Body of pancreas (tissue), 4 donors: ENCODE data around the gene CLGN.

Experiments
- CTCF ChIP-seq, 7 experiments: fragments of 450-650 bp in 4 of 7; fragments of 200-600 bp in 3 of 7; sonication (generic) in 3 of 7; IDR thresholded peaks; one replicate each; pipeline ENCODE4 v1.5.1; 2016 to 2019; ENCODE audit warnings: antibody characterized with exemption in 7 of 7
- POLR2A ChIP-seq, 3 donors: fragments of 450-650 bp; IDR thresholded peaks; one replicate each; pipeline ENCODE4 v1.6.1; 2016; ENCODE audit warnings: antibody characterized with exemption in 3 of 3, mild to moderate bottlenecking in 2 of 3

GRCh38 chr4:140358281-140358680, 69.2 kb downstream of the CLGN start:
- no peak for TF ChIP-seq CTCF (IDR thresholded peaks at IDR 0.05)
- no peak for TF ChIP-seq POLR2A (IDR thresholded peaks at IDR 0.05)
